Mononuclear cell (primary cell): ENCODE data around the gene ZSWIM3. TPM values are rescaled to one million over a fixed set of nuclear protein-coding genes. Genes with fewer than 3 reads are reported as not detected.
A peak's percentile ranks its signal among the peaks of the same experiment; 100 is the strongest.
"Not testable (repeated sequence)": the region's sequence is repeated elsewhere in the genome, so short reads cannot be mapped to it uniquely, and the experiment has no call there.

Source experiments
- H3K27me3 ChIP-seq: 2 replicates; pipeline ENCODE4 v1.6.0; 2011; ENCODE audit warnings: low read length, control low read depth; ENCODE audit not compliant: insufficient read depth
- H3K4me1 ChIP-seq: 2 replicates; pipeline ENCODE4 v1.5.1; 2011; ENCODE audit warnings: mild to moderate bottlenecking, low read length, control low read depth; ENCODE audit not compliant: insufficient read depth
- H3K4me3 ChIP-seq: 2 replicates; pipeline ENCODE4 v1.5.1; 2011; ENCODE audit warnings: mild to moderate bottlenecking, low read length, moderate library complexity
- H3K9me3 ChIP-seq: 2 replicates; pipeline ENCODE4 v1.5.1; 2011; ENCODE audit warnings: low read depth, mild to moderate bottlenecking, control low read depth, low read length
- total RNA-seq: library from RNA; depleted of rRNA; stranded (reverse); fragments of >200 nt; gene quantifications from one replicate; pipeline ENCODE4 v1.2.3, GENCODE V29; 2012

The ZSWIM3 gene
- total RNA-seq, 1 donor = 0.63 TPM

DNA sequence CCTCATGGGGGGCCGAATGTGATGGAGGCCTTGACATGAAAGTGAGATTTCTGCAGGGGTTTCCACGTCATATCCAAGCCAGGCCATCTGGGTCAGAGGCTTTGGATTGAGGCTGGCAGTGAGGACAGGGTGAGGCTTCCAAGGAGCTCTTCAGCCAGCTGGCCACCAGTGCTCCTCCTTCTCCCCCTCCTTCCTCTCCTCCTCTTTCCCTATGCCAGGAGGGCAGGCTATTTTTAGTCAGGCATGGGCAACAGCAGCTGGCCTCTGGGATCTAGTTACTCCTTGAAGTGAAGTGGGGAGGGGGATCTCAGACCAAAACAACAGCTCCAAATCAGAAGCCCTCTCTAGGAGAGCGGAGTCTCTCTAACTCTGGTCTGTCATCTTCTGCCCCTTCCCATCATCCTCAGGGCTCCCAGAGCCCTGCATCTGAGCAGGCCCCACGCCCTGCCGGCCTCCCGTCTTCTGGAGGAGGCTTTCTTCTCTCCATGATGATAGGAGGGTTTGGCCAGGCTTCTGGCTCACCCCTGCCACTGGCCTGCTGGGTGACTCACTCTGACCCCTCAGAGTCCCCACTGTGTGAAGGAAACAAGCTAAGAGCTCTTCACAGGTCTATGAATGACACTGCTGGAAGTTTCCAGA, 30.9 kb upstream of the ZSWIM3 start:
- Histone ChIP-seq H3K4me1 (peaks cover 24% of the 10 kb centered on the region), H3K27me3 (peaks cover 19% of the 10 kb centered on the region), H3K9me3 (no peaks in the 10 kb centered on the region), H3K4me3 (no peak overlapping the region)

DNA sequence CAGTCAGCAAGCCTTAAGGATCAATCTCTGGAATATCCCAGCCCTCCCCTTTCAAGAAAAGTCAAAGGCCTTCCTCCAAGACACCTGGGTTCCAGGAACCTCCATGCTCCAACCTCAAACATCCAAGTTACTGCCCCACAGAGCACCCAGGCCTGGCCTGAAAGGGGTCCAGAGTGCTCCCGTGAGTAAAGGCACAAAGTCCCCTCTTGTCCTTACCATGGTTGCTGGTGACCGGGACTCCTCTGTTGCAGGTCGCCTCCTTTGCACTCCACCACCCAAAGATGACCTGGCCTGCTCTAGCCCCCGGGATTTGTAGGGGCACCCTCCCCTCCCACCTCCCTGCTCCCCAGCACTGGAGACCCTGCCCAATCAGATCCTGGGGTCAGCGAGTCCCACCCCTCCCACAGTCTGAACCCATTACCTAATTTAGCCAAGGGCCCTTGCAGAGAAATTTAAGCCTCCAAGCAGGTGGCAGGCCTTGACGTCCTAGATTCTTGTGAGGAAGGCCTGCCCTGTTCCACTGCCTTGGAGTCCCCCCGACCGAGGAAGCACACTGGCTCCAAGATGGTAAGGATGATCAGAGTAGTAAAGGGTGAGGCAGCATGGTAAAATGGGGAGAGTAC, 30.3 kb upstream of the ZSWIM3 start, which contains the start of gene TNNC2:
TNNC2 (minus strand) TSS at position 283 of the 623 bp plus-strand sequence; CDS start at position 219, 64 bp downstream.
- Histone ChIP-seq H3K9me3 (no peaks in the 10 kb centered on the region), H3K4me1 (peaks cover 30% of the 10 kb centered on the region), H3K27me3 (peaks cover 16% of the 10 kb centered on the region), H3K4me3 (no peak within 1 kb of the TSS)

DNA sequence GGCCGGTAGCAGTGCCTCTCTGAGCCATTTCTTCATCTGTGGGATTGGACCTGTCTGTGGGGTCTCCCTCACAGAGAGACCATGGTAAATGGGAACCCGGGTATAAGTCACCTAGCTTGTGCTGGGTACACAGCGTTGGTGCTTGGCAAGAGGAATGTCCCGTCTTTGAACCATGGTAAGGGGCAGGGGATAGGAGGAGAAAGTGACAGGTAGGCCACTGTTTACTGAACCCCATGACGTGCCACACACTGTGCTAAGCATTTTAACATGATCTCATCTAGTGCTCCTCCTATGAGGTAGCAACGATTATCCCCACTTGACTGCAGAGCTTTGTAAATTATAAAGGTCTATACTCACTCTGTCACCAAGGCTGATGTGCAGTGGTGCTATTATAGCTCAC, 29.7 kb upstream of the ZSWIM3 start:
- Histone ChIP-seq H3K4me1 (peaks cover 33% of the 10 kb centered on the region), H3K27me3 (peaks cover 15% of the 10 kb centered on the region), H3K9me3 (no peaks in the 10 kb centered on the region), H3K4me3 (no peak overlapping the region)

DNA sequence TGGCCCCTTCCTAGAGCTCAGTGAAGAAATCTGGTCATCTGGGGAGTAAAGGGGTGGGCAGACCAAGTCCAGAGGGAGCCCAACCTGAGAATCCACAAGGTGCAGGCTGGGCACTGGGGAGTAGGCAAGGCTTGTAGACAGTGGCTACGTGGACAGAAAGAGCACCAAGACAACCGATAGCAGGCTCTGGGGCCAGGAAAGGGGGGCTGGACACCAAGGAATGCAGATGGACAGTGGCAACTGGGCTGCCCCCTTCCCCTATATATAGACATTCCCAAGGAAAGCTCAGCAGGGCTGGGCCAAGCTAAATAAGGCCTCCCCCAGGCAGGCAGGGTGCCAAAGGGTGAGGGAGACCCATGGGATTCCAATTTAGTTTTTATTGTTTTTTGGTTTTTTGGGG, 28.8 kb upstream of the ZSWIM3 start:
- H3K4me3 ChIP-seq = no peak overlapping the region
- peaks cover 6% of the 10 kb centered on the region for H3K27me3 ChIP-seq
- H3K9me3 ChIP-seq = no peaks in the 10 kb centered on the region
- peaks cover 31% of the 10 kb centered on the region for H3K4me1 ChIP-seq

DNA sequence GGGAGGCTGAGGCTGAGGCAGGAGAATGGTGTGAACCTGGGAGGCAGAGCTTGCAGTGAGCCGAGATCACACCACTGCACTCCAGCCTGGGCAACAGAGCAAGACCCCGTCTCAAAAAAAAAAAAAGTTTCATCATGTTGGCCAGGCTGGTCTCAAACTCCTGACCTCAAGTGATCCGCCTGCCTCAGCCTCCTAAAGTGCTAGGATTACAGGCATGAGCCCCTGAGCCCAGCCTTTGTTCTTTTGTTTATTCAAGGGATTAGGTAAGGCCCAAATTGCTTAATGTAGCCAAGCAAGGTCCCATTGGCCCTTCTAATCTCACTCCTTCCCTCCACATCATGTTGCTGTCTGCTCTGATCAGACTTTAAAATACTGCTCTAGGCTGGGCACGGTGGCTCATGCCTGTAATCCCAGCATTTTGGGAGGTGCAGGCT, 27.7 kb upstream of the ZSWIM3 start:
- H3K27me3 ChIP-seq, H3K4me3 ChIP-seq, H3K9me3 ChIP-seq: not testable (repeated sequence)
- H3K4me1 ChIP-seq = peaks cover 30% of the 10 kb centered on the region

DNA sequence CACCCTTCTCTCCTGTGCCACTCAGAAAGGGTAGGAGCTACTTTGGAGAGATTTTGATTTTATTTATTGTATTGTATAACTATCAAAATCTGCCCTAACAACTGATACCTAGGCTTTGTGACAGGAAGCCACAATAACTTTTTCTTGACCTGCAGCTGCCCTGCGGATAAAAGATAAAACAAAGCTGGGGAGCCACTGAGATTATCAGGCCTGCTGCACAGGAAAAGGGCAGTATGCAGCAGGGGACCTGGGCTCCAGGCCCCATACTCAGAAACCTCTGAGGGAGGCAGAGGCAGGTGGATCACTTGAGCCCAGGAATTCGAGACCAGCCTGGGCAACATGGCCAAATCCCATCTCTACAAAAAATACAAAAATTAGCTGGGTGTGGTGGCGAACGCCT, 24.8 kb upstream of the ZSWIM3 start:
- no peak overlapping the region for H3K4me3 ChIP-seq
- no peaks in the 10 kb centered on the region for H3K27me3 ChIP-seq
- no peaks in the 10 kb centered on the region for H3K9me3 ChIP-seq
- H3K4me1 ChIP-seq = peaks cover 43% of the 10 kb centered on the region

DNA sequence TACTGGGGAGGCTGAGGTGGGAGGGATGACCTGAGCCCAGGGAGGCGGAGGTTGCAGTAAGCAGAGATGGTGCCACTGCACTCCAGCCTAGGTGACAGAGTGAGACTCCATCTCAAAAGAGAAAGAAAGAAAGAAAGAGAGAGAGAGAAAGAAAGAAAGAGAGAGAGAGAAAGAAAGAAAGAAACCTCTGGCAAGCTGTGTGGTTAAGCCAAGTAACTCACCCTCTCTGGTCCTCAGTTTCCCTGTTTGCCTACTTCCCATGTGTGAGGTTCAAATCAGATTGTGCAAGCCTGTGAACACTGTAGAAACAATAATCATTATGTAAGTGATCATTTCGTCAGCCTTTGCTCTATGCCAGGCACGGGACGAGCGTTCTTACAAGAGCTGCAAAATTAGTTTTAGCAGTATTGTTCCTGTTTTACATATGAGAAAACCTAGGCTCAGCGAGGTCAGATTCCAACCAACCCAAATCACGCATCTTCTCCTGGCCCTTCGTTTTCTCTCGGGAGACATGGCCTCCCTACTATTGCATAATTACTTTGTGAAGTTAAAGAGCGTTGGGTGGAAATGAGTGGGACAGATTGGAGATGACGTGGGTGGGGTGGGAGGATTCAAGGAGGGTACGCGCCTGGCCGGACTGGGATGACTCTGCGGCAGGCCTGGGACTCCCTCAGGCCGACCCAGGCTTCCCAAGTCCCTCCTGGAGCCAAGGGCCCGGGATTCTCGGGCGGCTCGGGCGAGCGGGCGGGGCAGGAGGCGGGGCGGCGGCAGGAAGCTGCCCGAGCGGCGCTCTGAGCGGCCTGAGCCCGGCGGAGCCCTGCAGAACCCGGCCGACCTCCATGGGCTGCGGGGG, 24.2 kb upstream of the ZSWIM3 start, which contains the start of gene SNX21:
SNX21 (plus strand) TSS at position 770 of the 853 bp plus-strand sequence. CDS start 121 bp downstream, outside the sequence.
- no peaks in the 10 kb centered on the region for H3K9me3 ChIP-seq
- no peaks in the 10 kb centered on the region for H3K27me3 ChIP-seq
- peaks cover 43% of the 10 kb centered on the region for H3K4me1 ChIP-seq
- peak within 1 kb of the TSS; percentile 51 for H3K4me3 ChIP-seq

DNA sequence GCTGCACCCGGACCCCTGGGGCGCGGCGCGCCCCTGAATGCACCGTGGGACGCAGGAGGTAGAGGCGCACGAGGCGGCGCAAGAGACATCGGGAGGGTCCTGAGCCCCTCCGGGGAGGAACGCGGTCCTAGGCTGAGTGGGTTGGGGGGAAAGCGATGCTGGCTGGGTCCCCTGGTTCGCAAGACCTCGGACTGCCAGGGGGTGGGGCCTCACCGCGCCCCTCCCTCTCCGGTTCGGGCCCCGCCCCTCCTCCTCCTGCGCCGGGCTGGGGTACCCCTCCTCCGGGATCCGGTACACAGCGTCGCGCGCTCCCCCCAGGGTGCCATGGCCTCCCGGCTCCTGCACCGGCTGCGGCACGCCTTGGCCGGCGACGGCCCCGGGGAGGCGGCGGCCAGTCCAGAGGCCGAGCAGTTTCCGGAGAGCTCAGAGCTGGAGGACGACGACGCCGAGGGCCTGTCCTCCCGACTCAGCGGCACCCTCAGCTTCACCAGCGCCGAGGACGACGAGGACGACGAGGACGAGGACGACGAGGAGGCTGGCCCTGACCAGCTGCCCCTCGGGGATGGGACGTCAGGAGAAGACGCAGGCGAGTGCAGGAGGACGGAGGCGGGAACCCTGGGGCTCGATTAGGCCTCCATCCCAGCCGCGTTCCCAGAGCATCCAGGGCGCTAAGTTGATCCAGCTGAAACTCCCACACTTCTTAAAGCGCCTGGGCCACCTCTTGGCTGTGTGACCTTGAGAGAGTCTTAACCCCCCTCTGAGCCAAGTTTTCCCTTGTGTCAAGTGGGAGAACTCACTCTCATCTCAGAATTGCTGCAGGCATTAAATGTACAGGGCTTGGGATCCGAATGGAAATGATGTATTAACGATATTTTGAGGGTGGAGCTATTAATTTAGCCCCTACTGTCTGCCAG, 23.3 kb upstream of the ZSWIM3 start:
- Histone ChIP-seq H3K4me3 (peak overlapping the region; percentile 51), H3K9me3 (no peaks in the 10 kb centered on the region), H3K4me1 (peaks cover 43% of the 10 kb centered on the region), H3K27me3 (no peaks in the 10 kb centered on the region)

DNA sequence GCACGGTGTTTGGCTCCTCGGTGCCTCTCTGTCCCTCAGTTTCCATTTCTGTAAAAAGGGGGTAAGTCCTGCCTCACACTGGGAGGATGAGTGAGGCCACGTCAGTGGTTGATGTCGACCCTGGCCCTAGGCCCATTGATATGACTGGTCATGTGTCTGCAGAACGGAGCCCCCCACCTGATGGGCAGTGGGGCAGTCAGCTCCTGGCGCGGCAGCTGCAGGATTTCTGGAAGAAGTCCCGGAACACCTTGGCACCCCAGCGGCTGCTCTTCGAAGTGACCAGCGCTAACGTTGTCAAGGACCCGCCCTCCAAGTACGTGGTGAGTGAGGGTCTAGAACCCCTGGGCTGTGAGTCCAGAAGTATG, 22.6 kb upstream of the ZSWIM3 start:
- no peak overlapping the region for H3K4me3 ChIP-seq
- no peaks in the 10 kb centered on the region for H3K9me3 ChIP-seq

DNA sequence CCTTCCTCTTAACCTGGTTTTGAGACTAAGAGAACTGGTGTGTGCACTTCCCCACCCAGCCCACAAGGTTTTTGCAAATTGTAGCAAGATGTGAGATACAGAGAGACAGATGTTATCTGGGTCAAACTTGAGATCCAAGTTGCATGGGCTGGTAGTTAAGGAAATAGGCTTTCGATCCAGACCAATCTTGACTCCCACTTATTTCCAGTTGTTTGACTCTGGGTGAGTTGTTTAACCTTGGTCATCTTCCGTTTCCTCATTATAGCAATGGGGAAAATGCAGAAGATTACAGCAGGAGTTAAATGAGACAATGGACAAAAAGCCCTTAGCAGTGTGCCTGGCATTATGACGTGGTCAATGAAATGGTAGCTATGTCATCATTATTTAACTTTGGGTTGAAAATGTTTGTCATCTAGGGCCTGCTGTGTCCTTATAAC, 22.1 kb upstream of the ZSWIM3 start:
- no peaks in the 10 kb centered on the region for H3K9me3 ChIP-seq
- peaks cover 43% of the 10 kb centered on the region for H3K4me1 ChIP-seq
- no peak overlapping the region for H3K4me3 ChIP-seq
- no peaks in the 10 kb centered on the region for H3K27me3 ChIP-seq

More for the DNA sequence above, 22.6 kb upstream of the ZSWIM3 start:
- no peaks in the 10 kb centered on the region for H3K27me3 ChIP-seq
- H3K4me1 ChIP-seq = peaks cover 43% of the 10 kb centered on the region

DNA sequence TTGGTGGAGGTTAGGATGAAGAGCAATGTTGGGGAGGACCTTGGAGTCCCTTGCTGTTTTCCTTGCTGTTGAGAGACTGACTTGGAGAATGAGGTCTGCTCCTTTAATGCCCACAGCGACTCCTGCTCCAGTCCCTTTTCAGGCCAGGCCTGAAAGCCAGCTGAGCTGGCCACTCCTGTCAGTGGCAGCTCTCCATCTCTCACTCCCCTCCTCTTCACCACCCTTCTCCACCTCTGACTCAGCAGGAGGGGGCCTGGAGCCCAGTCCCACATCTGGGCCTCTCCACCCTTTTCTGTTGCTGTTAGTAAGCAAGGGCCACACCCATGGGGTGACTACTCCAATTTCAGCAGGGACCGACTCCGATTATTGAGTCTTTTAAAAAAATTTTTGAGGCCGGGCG, 21.6 kb upstream of the ZSWIM3 start:
- Histone ChIP-seq H3K9me3 (no peaks in the 10 kb centered on the region), H3K27me3 (no peaks in the 10 kb centered on the region), H3K4me3 (no peak overlapping the region), H3K4me1 (peaks cover 43% of the 10 kb centered on the region)

DNA sequence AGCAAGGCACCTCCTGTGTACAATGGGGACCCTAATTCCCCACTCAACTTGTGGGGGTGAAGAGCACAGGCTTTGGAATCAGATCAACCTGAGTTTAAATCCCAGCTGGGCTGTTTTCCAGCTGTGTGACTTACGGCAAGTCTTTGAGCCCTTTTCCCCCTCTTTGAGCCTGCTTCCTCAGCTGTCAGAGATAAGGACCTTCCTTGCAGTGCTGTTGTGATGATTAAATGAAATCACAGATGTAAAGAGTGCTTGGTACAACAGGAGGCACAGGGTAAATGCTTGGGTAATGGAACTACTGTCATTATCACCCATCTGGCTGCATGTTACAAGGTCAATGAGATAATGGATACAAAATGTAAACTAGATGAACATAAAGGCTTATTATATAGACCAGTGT, 20.6 kb upstream of the ZSWIM3 start:
- peaks cover 41% of the 10 kb centered on the region for H3K4me1 ChIP-seq
- no peaks in the 10 kb centered on the region for H3K27me3 ChIP-seq
- no peak overlapping the region for H3K4me3 ChIP-seq
- H3K9me3 ChIP-seq = no peaks in the 10 kb centered on the region

DNA sequence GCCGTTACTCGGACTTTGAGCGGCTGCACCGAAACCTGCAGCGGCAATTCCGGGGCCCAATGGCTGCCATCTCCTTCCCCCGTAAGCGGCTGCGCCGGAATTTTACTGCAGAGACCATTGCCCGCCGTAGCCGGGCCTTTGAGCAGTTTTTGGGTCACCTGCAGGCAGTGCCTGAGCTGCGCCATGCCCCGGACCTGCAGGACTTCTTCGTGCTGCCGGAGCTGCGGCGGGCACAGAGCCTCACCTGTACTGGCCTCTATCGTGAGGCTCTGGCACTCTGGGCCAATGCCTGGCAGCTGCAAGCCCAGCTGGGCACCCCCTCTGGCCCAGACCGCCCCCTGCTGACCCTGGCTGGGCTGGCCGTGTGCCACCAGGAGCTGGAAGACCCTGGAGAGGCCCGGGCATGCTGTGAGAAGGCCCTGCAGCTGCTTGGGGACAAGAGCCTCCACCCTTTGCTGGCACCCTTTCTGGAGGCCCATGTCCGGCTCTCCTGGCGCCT, 16.7 kb upstream of the ZSWIM3 start:
- no peaks in the 10 kb centered on the region for H3K9me3 ChIP-seq
- no peaks in the 10 kb centered on the region for H3K27me3 ChIP-seq
- no peak overlapping the region for H3K4me3 ChIP-seq
- H3K4me1 ChIP-seq = peaks cover 16% of the 10 kb centered on the region

DNA sequence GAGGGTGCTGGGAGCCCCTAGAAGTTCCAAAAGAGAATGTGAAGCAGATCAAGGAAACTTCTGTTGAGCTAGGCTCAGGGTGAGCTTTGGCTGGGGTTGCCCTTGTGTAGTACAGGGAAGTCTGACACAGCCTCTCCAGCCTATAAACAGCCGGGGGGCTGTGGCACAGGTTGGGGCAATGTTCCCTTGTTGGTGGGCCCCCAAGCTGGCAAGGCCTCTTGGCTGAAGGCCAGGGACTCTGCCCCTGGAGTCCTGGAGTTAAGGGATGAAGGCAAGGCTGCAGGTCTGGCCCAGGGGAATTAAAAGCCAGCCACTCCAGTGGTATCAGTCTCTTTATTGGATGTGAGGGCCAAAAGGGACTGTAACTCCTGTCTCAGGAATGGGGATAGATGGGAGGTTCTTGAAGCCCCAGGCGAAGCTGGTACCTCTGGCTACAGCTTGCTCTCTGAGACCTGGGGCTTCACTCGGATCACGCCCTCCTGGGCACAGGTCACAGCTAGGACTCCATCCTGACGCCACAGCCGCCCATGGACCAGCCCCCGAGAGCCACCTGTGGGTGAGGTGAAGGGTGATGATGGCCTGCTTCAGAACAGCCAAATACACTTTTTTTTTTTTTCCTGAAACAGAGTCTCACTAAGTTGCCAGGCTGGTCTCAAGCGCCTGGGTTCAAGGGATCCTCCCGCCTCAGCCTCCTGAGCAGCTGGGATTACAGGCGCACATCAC, 15.8 kb upstream of the ZSWIM3 start:
- H3K27me3 ChIP-seq = no peaks in the 10 kb centered on the region
- H3K9me3 ChIP-seq = no peaks in the 10 kb centered on the region
- H3K4me1 ChIP-seq = peaks cover 14% of the 10 kb centered on the region
- no peak overlapping the region for H3K4me3 ChIP-seq
